ENCODE data around the gene CFB.

Gene CFB

DNA sequence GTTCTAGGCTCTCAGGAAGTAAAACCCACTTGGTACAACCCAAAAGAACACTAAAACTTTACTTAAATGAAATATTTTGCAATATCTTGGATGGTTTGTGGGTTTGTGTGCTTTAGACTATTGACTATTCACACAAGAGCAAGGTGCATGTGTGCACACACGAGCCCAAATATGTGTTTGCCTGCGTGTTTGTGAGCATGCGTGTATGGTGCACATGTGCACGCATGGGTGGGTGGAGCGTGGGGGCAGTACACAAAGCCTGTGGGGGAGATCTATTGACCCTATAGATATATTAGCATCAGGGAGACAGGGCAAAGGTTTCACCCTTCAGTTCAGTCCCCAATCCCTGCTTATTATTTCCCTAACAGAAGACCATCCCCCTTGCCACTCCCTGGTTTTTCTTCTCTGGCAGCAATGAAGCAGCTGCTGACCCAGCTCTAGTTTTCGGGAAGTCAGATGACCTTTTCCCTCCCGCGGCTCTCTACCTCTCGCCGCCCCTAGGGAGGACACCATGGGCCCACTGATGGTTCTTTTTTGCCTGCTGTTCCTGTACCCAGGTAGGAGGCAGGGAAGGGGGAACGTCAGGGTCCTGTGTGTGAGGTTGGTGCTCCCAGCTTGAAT is 18.5 kb upstream of the CFB start, which contains the start of gene C2:
Gene C2, plus strand, starts transcription at position 476 of the 621 bp plus-strand sequence. Its CDS starts 36 bp downstream, at position 512.
- Histone ChIP-seq H3K9ac (ENCODE audit: low read depth, low read length, poor library complexity) (peak within 1 kb of the TSS; percentile 32), H3K4me2 (ENCODE audit: insufficient read depth, low read length, poor library complexity, severe bottlenecking) (no peak within 1 kb of the TSS), H2AK5ac (ENCODE audit: low read depth, low read length) (no peak within 1 kb of the TSS), H2BK12ac (ENCODE audit: low read length) (no peak within 1 kb of the TSS), H3K9me3 (replicated peaks in 1 of 2; ENCODE audit: control insufficient read depth in 2 of 2, insufficient read depth in 1 of 2, low read depth in 1 of 2, low read length in 2 of 2) (peaks cover 4 to 5% of the 10 kb centered on the region in 2 donors), H2BK15ac (ENCODE audit: low read length) (no peak within 1 kb of the TSS), H3K27me3 (ENCODE audit: control insufficient read depth in 3 of 3, insufficient read depth in 3 of 3, low read depth in 1 of 3, low read length in 3 of 3) (peaks cover 0 to 8% (median 0%) of the 10 kb centered on the region in 3 experiments), H3K79me1 (ENCODE audit: low read depth, low read length) (no peaks in the 10 kb centered on the region), H3K36me3 (replicated peaks in 1 of 2; ENCODE audit: control insufficient read depth in 2 of 2, insufficient read depth in 2 of 2, low read length in 2 of 2) (no peaks in the 10 kb centered on the region), H3K4ac (ENCODE audit: low read length) (no peak within 1 kb of the TSS), H3K23ac (ENCODE audit: low read depth, low read length, poor library complexity) (no peak within 1 kb of the TSS), H4K91ac (ENCODE audit: low read depth, low read length, poor library complexity) (no peak within 1 kb of the TSS), H3K4me3 (ENCODE audit: low read length in 2 of 2) (no peak within 1 kb of the TSS), H3K27ac (replicated peaks; ENCODE audit: low read length) (no peak within 1 kb of the TSS), H3K14ac (ENCODE audit: low read length) (no peak within 1 kb of the TSS), H2BK5ac (ENCODE audit: low read length) (no peak within 1 kb of the TSS), H3K18ac (ENCODE audit: low read length) (no peak within 1 kb of the TSS), H4K8ac (ENCODE audit: low read depth, low read length) (no peak within 1 kb of the TSS), H2BK120ac (ENCODE audit: low read depth, low read length) (no peak within 1 kb of the TSS), H3K4me1 (ENCODE audit: control insufficient read depth in 2 of 2, insufficient read depth in 1 of 2, low read depth in 1 of 2, low read length in 2 of 2) (peaks cover 0 to 2% of the 10 kb centered on the region in 2 donors), H2AFZ (ENCODE audit: low read length) (peak within 1 kb of the TSS; percentile 74)
- no CpG with 5 or more reads among the region's 11 CpGs for WGBS, 2 donors (ENCODE audit: extremely low coverage in 2 of 2, insufficient read length in 2 of 2, insufficient replicate concordance in 1 of 2)
- no peak for DNase-seq (ENCODE audit: low spot score)

DNA sequence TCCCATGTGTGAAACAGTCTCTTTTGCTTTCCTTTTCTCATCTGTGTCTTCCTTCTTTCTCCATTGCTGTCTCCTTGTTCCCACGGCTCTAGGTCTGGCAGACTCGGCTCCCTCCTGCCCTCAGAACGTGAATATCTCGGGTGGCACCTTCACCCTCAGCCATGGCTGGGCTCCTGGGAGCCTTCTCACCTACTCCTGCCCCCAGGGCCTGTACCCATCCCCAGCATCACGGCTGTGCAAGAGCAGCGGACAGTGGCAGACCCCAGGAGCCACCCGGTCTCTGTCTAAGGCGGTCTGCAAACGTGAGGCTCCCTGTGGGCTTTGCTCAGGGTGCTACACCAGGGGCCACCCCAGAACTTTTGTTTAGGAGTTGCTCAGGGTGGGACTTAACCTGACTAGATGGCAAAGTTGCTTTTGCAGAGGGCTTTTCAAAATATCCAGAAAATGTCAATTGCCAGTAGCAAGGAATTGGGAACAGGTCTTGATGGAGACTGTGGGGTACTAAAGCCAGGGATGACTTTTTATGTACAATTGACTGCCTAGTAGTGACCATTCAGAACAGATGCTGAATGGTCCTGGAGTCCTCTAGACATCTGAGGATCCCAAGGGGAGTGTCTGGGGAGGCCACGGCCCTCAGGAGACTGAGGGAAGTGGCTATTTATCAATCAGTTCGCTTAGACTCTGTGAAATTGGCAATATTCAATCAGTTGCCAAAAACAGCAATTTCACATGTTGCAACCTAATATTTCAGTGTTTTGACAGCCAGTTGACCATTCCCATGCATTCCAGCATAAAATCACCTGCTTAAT is 17.8 kb upstream of the CFB start:
- WGBS, 2 donors (ENCODE audit: extremely low coverage in 2 of 2, insufficient read length in 2 of 2, insufficient replicate concordance in 1 of 2), result no CpG with 5 or more reads among the region's 11 CpGs
- no peak overlapping the region for H2BK12ac ChIP-seq (ENCODE audit: low read length)
- no peak overlapping the region for H3K14ac ChIP-seq (ENCODE audit: low read length)

DNA sequence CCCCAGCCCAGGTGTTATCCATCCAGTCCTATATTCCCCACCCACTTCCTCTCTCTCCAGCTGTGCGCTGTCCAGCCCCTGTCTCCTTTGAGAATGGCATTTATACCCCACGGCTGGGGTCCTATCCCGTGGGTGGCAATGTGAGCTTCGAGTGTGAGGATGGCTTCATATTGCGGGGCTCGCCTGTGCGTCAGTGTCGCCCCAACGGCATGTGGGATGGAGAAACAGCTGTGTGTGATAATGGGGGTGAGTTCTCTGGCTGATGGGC is 17.3 kb upstream of the CFB start:
- no peak for DNase-seq (ENCODE audit: low spot score)
- no peak overlapping the region for H2BK12ac ChIP-seq (ENCODE audit: low read length)
- H3K4me2 ChIP-seq (ENCODE audit: insufficient read depth, low read length, poor library complexity, severe bottlenecking), result no peak overlapping the region
- no CpG with 5 or more reads among the region's 9 CpGs for WGBS, 2 donors (ENCODE audit: extremely low coverage in 2 of 2, insufficient read length in 2 of 2, insufficient replicate concordance in 1 of 2)
- no peak overlapping the region for H2AFZ ChIP-seq (ENCODE audit: low read length)
- no peak overlapping the region for H3K23ac ChIP-seq (ENCODE audit: low read depth, low read length, poor library complexity)
- no peak overlapping the region for H2BK15ac ChIP-seq (ENCODE audit: low read length)
- no peak overlapping the region for H3K27ac ChIP-seq (replicated peaks; ENCODE audit: low read length)
- H3K18ac ChIP-seq (ENCODE audit: low read length), result no peak overlapping the region
- peak overlapping the region; percentile 32 for H3K9ac ChIP-seq (ENCODE audit: low read depth, low read length, poor library complexity)
- no peak overlapping the region for H4K8ac ChIP-seq (ENCODE audit: low read depth, low read length)
- H2AK5ac ChIP-seq (ENCODE audit: low read depth, low read length), result peak overlapping the region; percentile 41
- H3K27me3 ChIP-seq (ENCODE audit: control insufficient read depth in 3 of 3, insufficient read depth in 3 of 3, low read depth in 1 of 3, low read length in 3 of 3), result peaks cover 0 to 8% (median 0%) of the 10 kb centered on the region in 3 experiments
- H3K9me3 ChIP-seq (replicated peaks in 1 of 2; ENCODE audit: control insufficient read depth in 2 of 2, insufficient read depth in 1 of 2, low read depth in 1 of 2, low read length in 2 of 2), result peaks cover 5 to 6% of the 10 kb centered on the region in 2 donors
- H2BK120ac ChIP-seq (ENCODE audit: low read depth, low read length), result no peak overlapping the region
- H3K4me3 ChIP-seq (ENCODE audit: low read length in 2 of 2), result no peak overlapping the region
- H3K4me1 ChIP-seq (ENCODE audit: control insufficient read depth in 2 of 2, insufficient read depth in 1 of 2, low read depth in 1 of 2, low read length in 2 of 2), result peaks cover 0 to 2% of the 10 kb centered on the region in 2 donors
- H3K36me3 ChIP-seq (replicated peaks in 1 of 2; ENCODE audit: control insufficient read depth in 2 of 2, insufficient read depth in 2 of 2, low read length in 2 of 2), result no peaks in the 10 kb centered on the region
- H2BK5ac ChIP-seq (ENCODE audit: low read length), result no peak overlapping the region
- H4K91ac ChIP-seq (ENCODE audit: low read depth, low read length, poor library complexity), result no peak overlapping the region
- no peak overlapping the region for H3K14ac ChIP-seq (ENCODE audit: low read length)
- no peak overlapping the region for H3K4ac ChIP-seq (ENCODE audit: low read length)
- H3K79me1 ChIP-seq (ENCODE audit: low read depth, low read length), result no peaks in the 10 kb centered on the region

More for the DNA sequence above, 17.8 kb upstream of the CFB start:
- Histone ChIP-seq H3K9ac (ENCODE audit: low read depth, low read length, poor library complexity) (no peak overlapping the region), H3K4me3 (ENCODE audit: low read length in 2 of 2) (no peak overlapping the region), H4K91ac (ENCODE audit: low read depth, low read length, poor library complexity) (no peak overlapping the region), H3K4me2 (ENCODE audit: insufficient read depth, low read length, poor library complexity, severe bottlenecking) (no peak overlapping the region), H3K4ac (ENCODE audit: low read length) (no peak overlapping the region), H3K27me3 (ENCODE audit: control insufficient read depth in 3 of 3, insufficient read depth in 3 of 3, low read depth in 1 of 3, low read length in 3 of 3) (peaks cover 0 to 8% (median 0%) of the 10 kb centered on the region in 3 experiments), H3K27ac (replicated peaks; ENCODE audit: low read length) (no peak overlapping the region), H4K8ac (ENCODE audit: low read depth, low read length) (no peak overlapping the region), H3K9me3 (replicated peaks in 1 of 2; ENCODE audit: control insufficient read depth in 2 of 2, insufficient read depth in 1 of 2, low read depth in 1 of 2, low read length in 2 of 2) (peaks cover 5% of the 10 kb centered on the region in 2 donors), H2AFZ (ENCODE audit: low read length) (peak overlapping the region; percentile 74), H2AK5ac (ENCODE audit: low read depth, low read length) (no peak overlapping the region), H2BK120ac (ENCODE audit: low read depth, low read length) (no peak overlapping the region), H3K4me1 (ENCODE audit: control insufficient read depth in 2 of 2, insufficient read depth in 1 of 2, low read depth in 1 of 2, low read length in 2 of 2) (peaks cover 0 to 2% of the 10 kb centered on the region in 2 donors), H2BK15ac (ENCODE audit: low read length) (no peak overlapping the region), H3K18ac (ENCODE audit: low read length) (no peak overlapping the region), H3K79me1 (ENCODE audit: low read depth, low read length) (no peaks in the 10 kb centered on the region), H3K23ac (ENCODE audit: low read depth, low read length, poor library complexity) (no peak overlapping the region), H3K36me3 (replicated peaks in 1 of 2; ENCODE audit: control insufficient read depth in 2 of 2, insufficient read depth in 2 of 2, low read length in 2 of 2) (no peaks in the 10 kb centered on the region), H2BK5ac (ENCODE audit: low read length) (no peak overlapping the region)
- DNase-seq (ENCODE audit: low spot score), result no peak

DNA sequence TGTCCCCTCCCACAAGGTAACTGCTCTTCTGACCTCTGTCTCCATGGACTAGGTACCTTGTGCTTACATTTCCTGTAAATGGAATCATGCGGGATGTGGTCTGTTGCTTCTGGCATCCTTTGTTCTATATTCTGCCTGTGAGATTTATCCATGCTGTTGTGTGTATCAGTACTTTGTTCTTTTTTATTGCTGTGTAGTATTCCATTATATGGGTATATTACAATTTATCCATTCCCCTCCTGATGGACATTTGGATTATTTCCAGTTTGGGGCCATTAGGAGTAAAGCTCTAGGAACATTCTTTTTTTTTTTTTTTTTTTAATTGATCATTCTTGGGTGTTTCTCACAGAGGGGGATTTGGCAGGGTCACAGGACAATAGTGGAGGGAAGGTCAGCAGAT is 14.9 kb upstream of the CFB start:
- Histone ChIP-seq H2BK15ac (ENCODE audit: low read length) (no peak overlapping the region), H3K9ac (ENCODE audit: low read depth, low read length, poor library complexity) (no peak overlapping the region), H2AFZ (ENCODE audit: low read length) (no peak overlapping the region), H3K4me2 (ENCODE audit: insufficient read depth, low read length, poor library complexity, severe bottlenecking) (no peak overlapping the region), H3K79me1 (ENCODE audit: low read depth, low read length) (no peaks in the 10 kb centered on the region), H3K36me3 (replicated peaks in 1 of 2; ENCODE audit: control insufficient read depth in 2 of 2, insufficient read depth in 2 of 2, low read length in 2 of 2) (no peaks in the 10 kb centered on the region), H2BK12ac (ENCODE audit: low read length) (no peak overlapping the region), H3K23ac (ENCODE audit: low read depth, low read length, poor library complexity) (no peak overlapping the region), H2BK5ac (ENCODE audit: low read length) (no peak overlapping the region), H3K27me3 (ENCODE audit: control insufficient read depth in 3 of 3, insufficient read depth in 3 of 3, low read depth in 1 of 3, low read length in 3 of 3) (peaks cover 0 to 4% (median 0%) of the 10 kb centered on the region in 3 experiments), H3K4ac (ENCODE audit: low read length) (no peak overlapping the region), H4K8ac (ENCODE audit: low read depth, low read length) (no peak overlapping the region), H3K9me3 (replicated peaks in 1 of 2; ENCODE audit: control insufficient read depth in 2 of 2, insufficient read depth in 1 of 2, low read depth in 1 of 2, low read length in 2 of 2) (peaks cover 2 to 7% of the 10 kb centered on the region in 2 donors), H3K4me1 (ENCODE audit: control insufficient read depth in 2 of 2, insufficient read depth in 1 of 2, low read depth in 1 of 2, low read length in 2 of 2) (peaks cover 0 to 2% of the 10 kb centered on the region in 2 donors), H3K4me3 (ENCODE audit: low read length in 2 of 2) (no peak overlapping the region), H3K27ac (replicated peaks; ENCODE audit: low read length) (no peak overlapping the region), H3K14ac (ENCODE audit: low read length) (no peak overlapping the region), H2BK120ac (ENCODE audit: low read depth, low read length) (no peak overlapping the region), H3K18ac (ENCODE audit: low read length) (no peak overlapping the region), H2AK5ac (ENCODE audit: low read depth, low read length) (no peak overlapping the region), H4K91ac (ENCODE audit: low read depth, low read length, poor library complexity) (no peak overlapping the region)
- DNase-seq (ENCODE audit: low spot score), result no peak
- WGBS, 2 donors (ENCODE audit: extremely low coverage in 2 of 2, insufficient read length in 2 of 2, insufficient replicate concordance in 1 of 2), result no CpG with 5 or more reads among the region's 1 CpG
